Loucy (cell line): ENCODE measurements around the gene ACTC1.

Experiments used
- H2AFZ ChIP-seq: fragments of 200-600 bp; sonication (generic); 2 replicates; pipeline ENCODE4 v1.6.0; 2016; ENCODE audit warnings: antibody characterized with exemption, mild to moderate bottlenecking, low read length, moderate library complexity
- H3F3A ChIP-seq: fragments of 200-600 bp; 2 replicates; pipeline ENCODE4 v1.6.0; 2016; ENCODE audit warnings: antibody characterized with exemption, low read depth, mild to moderate bottlenecking
- H3K27me3 ChIP-seq: fragments of 200-600 bp; sonication (generic); 2 replicates; pipeline ENCODE4 v1.6.1; 2014; ENCODE audit warnings: low read length, mild to moderate bottlenecking; ENCODE audit not compliant: insufficient read depth, poor library complexity, severe bottlenecking
- H3K36me3 ChIP-seq: fragments of 200-600 bp; sonication (generic); 2 replicates; pipeline ENCODE4 v1.6.1; 2016; ENCODE audit warnings: low read length; ENCODE audit not compliant: insufficient read depth
- H3K4me1 ChIP-seq: fragments of 200-600 bp; sonication (generic); 2 replicates; pipeline ENCODE4 v1.5.1; 2014; ENCODE audit warnings: low read length, mild to moderate bottlenecking; ENCODE audit not compliant: insufficient read depth, poor library complexity, severe bottlenecking
- H3K4me2 ChIP-seq: fragments of 200-600 bp; sonication (generic); 2 replicates; pipeline ENCODE4 v1.6.0; 2014; ENCODE audit warnings: antibody characterized with exemption, low read length, low read depth, mild to moderate bottlenecking; ENCODE audit not compliant: poor library complexity, severe bottlenecking
- H3K4me3 ChIP-seq: fragments of 200-600 bp; sonication (generic); 2 replicates; pipeline ENCODE4 v1.5.1; 2014; ENCODE audit warnings: low read length, mild to moderate bottlenecking, mixed read lengths; ENCODE audit not compliant: poor library complexity, severe bottlenecking
- H3K79me2 ChIP-seq: fragments of 200-600 bp; sonication (generic); 2 replicates; pipeline ENCODE4 v1.6.1; 2014; ENCODE audit warnings: low read length; ENCODE audit not compliant: insufficient read depth
- H3K9ac ChIP-seq: fragments of 200-600 bp; sonication (generic); 2 replicates; pipeline ENCODE4 v1.6.0; 2014; ENCODE audit warnings: mild to moderate bottlenecking, low read depth, low read length, moderate library complexity; ENCODE audit not compliant: poor library complexity, severe bottlenecking
- H3K9me2 ChIP-seq: fragments of 200-600 bp; sonication (generic); replicated peaks from 2 replicates; pipeline ENCODE4 v1.6.1; 2016; ENCODE audit warnings: low read depth, low read length, mixed read lengths
- H3K9me3 ChIP-seq: fragments of 200-600 bp; sonication (generic); 2 replicates; pipeline ENCODE4 v1.6.1; 2014; ENCODE audit warnings: mild to moderate bottlenecking, antibody characterized with exemption, low read length, low read depth; ENCODE audit not compliant: insufficient read depth
- H4K20me1 ChIP-seq: fragments of 200-600 bp; sonication (generic); 2 replicates; pipeline ENCODE4 v1.6.0; 2014; ENCODE audit warnings: antibody characterized with exemption, low read length, mild to moderate bottlenecking; ENCODE audit not compliant: insufficient read depth, poor library complexity, severe bottlenecking
- CTCF ChIP-seq: fragments of 200-600 bp; sonication (generic); conservative IDR thresholded peaks from 2 replicates; pipeline ENCODE4 v1.5.1; 2014; ENCODE audit warnings: mild to moderate bottlenecking, antibody characterized with exemption, low read length
- EZH2phosphoT487 ChIP-seq: fragments of 200-600 bp; IDR thresholded peaks from 2 replicates; pipeline ENCODE4 v1.6.1; 2018; ENCODE audit warnings: antibody characterized with exemption, mild to moderate bottlenecking, moderate library complexity, borderline replicate concordance

ACTC1 gene

DNA sequence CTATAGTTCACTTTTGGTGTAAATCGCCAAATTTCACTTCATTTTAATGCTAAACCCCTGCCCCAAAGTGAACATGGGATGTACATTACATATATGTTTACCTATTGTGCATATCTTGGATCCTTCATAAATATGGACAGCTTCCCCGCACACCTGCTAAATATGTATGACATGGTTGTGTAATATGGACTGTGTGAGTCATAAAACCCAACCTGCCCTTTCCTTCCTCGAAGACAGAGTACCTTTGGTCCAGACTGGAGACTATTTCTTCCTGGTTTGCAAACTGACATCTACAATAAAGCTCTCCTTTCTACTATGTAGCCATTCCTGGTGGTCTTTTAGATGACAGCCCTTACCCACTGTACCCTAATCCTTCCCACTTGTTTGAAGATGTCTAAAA lies 12.4 kb downstream of the ACTC1 start:
- Histone ChIP-seq H3K4me3 (no peak overlapping the region), H3K36me3 (no peaks in the 10 kb centered on the region), H2AFZ (no peak overlapping the region), H4K20me1 (no peaks in the 10 kb centered on the region), H3K9me3 (no peaks in the 10 kb centered on the region), H3K9me2 (0 out of 2 replicates have a peak, but pooled peaks cover 6% of the 10 kb centered on the region), H3K27me3 (no peaks in the 10 kb centered on the region), H3K4me1 (no peaks in the 10 kb centered on the region), H3K79me2 (no peaks in the 10 kb centered on the region), H3K9ac (no peak overlapping the region), H3F3A (no peaks in the 10 kb centered on the region), H3K4me2 (no peak overlapping the region)
- TF ChIP-seq EZH2phosphoT487: no peak
- TF ChIP-seq CTCF: no peak

GRCh38 chr15:34780725-34781124 lies 14.6 kb downstream of the ACTC1 start:
- H2AFZ ChIP-seq: no peak overlapping the region
- no peaks in the 10 kb centered on the region for H4K20me1 ChIP-seq
- 0 out of 2 replicates have a peak, but pooled peaks cover 6% of the 10 kb centered on the region for H3K9me2 ChIP-seq
- no peaks in the 10 kb centered on the region for H3K27me3 ChIP-seq
- no peaks in the 10 kb centered on the region for H3F3A ChIP-seq
- no peak overlapping the region for H3K4me3 ChIP-seq
- no peaks in the 10 kb centered on the region for H3K79me2 ChIP-seq
- H3K9ac ChIP-seq: no peak overlapping the region
- H3K9me3 ChIP-seq: no peaks in the 10 kb centered on the region
- H3K4me2 ChIP-seq: no peak overlapping the region
- no peaks in the 10 kb centered on the region for H3K4me1 ChIP-seq
- no peaks in the 10 kb centered on the region for H3K36me3 ChIP-seq
- TF ChIP-seq CTCF: no peak

DNA sequence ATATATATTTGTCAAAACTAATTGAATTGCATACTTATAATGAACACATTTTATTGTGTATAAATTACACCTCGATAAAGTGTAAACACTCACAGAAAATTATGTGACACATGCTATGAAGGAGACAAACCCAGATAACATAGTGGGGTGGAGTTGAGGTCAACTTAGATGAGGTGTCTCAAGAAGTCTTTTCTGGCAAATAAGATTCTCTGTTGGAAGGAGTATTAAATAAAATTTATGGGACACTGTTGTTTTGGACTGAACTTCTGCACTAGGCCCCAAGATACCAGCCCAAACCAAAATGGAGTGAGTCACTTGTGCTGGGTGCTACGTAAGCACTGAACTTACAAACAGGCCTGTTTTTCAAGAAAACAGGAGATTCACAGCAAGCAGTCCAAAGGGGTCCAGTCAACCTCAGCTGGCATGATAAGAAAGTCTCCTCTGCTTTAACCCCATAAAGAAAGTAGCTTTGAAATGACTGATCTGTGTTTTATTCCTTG lies 18.7 kb downstream of the ACTC1 start:
- Histone ChIP-seq H3K9ac (no peak overlapping the region), H3F3A (no peaks in the 10 kb centered on the region), H2AFZ (no peak overlapping the region), H3K36me3 (no peaks in the 10 kb centered on the region), H3K4me3 (no peak overlapping the region), H3K4me2 (no peak overlapping the region), H3K9me3 (no peaks in the 10 kb centered on the region), H3K27me3 (no peaks in the 10 kb centered on the region), H4K20me1 (no peaks in the 10 kb centered on the region), H3K79me2 (no peaks in the 10 kb centered on the region), H3K9me2 (no peaks in the 10 kb centered on the region), H3K4me1 (no peaks in the 10 kb centered on the region)
- TF ChIP-seq EZH2phosphoT487 (no peak), CTCF (no peak)
